Activated T-cell treated with anti-CD3 and anti-CD28 coated beads for 1 hour (primary cell): ENCODE measurements around the gene BCAS1.

ENCODE experiments used
- DNase-seq: peaks from one replicate; pipeline ENCODE4 v3.0.0-alpha.2; 2020; ENCODE audit warnings: low read depth

The BCAS1 gene

DNA sequence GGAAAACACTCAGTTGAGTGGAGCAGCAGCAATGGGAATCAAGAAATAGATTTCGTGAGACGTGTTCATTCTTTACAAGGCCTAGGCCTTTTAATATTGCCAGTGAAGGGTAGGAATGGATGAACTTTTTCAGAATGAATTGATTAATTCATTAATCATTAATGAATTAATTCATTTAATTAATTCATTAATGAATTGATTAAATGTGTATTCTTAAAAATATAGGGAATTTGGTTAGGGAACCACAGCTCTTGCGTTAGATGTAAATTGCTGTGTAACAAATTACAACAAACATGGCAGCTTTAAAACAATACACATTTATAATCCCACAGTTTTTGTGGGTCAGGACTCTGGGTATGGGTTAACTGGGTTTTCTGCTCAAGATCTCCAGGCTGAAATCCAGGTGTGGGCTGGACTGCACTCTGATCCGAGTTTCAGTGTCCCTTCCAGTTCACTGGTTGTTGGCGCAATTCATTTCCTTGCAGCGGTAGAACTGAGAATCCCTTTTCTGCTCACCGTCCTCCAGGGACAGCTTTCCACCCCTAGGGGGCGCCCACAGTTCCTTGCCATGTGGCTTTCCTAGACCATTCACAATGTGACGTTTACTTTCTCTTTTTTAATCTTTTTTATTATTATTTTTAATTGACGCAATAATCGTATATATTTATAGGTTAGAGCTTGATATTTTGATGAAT, 32.8 kb upstream of the BCAS1 start:
- DNase-seq: peak; percentile 64

DNA sequence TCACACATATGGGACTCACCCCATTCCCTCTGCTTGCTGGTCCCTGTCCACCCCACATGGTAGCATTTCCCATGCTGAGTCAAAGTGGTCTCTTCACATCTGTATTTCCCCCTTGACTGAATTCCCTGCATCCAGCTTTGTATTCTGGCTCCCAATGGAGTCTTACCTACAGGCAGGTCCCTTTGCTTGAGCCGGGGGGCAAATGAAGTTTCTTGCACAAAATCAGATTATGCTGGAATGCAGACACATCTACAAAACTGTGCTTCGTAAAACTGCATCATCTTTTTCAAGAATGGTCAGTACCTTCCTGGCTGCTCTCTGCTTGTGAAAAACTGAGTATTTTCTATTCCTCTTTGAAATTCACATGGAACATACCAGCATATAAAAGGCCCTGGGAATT, 32.1 kb upstream of the BCAS1 start:
- no peak for DNase-seq

DNA sequence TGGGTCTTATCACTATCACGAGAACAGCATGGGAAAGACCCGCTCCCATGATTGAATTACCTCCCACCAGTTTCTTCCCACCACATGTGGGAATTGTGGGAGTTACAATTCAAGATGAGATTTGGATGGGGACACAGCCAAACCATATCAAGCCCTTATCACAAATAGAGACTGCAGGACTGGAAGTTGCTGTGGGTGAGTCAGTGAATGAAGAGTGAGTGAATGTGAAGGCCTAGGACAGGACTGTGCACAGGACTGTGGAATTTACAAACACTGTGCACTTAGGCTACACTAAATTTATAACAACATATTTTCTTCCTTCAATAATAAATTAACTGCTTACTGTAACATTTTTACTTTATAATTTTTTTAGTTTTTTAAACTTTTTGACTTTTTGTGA, 30.2 kb upstream of the BCAS1 start:
- no peak for DNase-seq

DNA sequence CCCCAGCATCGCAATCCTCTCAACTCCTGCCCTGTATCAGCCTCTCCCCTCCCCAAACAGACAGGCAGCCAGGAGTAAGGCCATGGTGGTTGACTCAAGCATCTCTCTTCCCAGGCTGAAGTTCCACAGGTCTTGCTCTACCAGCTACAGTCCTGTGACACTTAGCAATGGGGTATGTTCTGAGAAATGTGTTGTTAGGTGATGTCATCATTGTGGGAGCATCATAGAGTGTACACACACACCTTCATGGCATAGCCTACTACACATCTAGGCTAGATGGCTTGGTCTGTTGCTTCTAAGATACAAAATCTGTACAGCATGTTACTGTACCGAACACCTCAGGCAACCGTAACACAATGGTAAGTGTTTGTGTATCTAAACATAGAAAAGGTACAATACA, 29.5 kb upstream of the BCAS1 start:
- DNase-seq: no peak

DNA sequence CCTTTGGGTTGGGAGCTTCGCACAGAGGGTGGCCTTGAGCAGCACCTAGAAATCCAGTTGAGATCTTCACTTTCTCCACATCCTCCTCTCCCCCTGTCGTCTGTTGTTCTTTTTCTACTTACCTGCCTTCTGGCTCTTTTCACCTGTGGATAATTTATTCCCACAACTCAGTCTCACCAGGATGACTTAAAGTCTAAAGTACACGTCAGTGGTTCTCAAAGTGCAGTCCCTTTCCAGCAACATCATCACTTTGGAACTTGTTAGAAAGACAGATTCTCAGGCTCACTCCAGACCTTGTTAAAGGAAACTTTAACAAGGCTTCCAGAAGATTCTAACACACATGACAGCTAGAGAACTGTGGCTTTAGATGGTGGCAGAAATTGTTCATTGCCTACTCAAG, 27.7 kb upstream of the BCAS1 start:
- no peak for DNase-seq

DNA sequence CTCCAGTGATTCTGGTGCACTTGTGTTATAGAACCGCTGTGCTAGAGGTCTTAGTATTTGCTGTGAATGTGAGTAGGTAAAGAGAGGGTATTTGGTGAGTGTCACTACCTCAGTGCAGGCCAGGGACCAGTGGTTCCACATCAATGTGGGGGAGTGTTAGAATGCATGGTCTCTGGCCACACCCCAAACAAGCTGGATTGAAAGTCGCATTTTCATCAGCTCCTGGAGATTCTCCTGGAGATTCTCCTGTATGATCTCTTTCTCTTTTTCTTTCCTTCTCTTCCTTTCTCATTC, 26.8 kb upstream of the BCAS1 start:
- no peak for DNase-seq

DNA sequence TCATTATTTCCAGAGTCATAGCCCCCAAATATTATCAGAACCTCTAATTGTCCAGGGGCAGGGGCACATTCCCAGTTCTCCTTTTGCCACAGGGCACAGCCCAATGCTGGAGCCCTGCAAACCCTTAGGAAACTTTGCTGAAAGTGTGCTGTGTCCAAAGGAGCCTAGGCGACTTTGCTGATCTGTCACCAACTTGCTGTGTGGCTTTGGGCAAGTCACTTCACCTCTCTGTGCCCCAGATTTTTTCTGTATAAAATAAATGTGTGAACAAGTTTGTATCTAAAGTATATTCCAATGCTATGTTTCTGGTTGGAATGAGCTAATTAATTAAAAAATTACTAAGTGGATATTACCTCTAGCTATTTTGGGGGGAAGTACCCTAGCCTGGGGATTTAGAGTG, 25.4 kb upstream of the BCAS1 start:
- DNase-seq: no peak

DNA sequence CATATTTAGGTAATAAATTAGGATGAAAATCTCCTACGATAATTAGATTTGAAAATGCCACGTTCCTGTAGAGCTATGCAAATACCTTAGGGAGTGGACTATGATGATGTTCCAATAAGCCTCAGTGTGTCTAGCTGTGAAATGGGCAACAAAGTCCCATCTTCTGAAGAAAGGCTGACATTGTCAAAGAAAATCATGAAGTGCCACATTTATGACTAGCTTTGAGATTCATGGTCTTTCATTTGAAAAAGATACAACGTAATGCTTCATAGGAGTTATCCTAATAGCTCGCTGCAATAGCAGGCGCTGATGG, 23.8 kb upstream of the BCAS1 start:
- DNase-seq: no peak

DNA sequence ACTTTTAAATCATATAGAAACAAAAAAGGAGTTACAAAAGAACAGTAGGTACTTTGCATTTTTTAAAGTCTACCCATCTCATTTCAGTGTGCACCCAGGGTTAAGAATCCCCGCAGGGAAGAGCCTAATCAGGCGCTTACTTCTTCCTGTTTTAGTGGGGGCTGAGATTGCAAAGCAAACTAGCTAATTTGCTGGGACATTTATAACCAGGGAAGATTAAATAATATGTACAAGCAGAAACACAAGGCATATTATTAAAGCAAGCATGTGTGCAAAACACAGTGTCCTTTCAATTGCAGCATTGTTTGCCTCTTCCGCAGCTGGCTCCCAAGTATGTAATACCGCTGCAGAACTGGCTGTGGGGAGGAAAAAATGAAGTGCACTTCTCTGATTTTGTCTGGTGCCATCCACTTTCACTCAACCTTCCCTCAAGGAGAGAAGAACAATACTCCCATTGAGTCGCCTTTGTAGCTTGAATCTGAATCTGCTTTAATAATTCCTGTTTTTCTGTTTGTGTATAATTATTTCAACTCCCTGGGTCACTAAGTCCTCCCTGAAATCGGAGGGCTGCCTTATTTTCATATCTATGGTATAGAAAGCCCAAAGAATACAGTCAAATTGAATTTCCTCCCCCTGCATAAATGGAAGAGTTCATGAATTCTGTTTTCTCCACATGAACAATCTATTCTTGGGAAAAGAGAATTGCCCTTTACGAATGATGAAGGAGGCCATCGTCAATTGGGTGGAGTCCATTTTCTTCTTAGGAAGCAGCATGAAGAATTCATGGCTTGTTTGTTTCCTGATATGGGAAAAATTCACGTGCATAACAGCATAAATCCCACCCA, 23.3 kb upstream of the BCAS1 start:
- no peak for DNase-seq

DNA sequence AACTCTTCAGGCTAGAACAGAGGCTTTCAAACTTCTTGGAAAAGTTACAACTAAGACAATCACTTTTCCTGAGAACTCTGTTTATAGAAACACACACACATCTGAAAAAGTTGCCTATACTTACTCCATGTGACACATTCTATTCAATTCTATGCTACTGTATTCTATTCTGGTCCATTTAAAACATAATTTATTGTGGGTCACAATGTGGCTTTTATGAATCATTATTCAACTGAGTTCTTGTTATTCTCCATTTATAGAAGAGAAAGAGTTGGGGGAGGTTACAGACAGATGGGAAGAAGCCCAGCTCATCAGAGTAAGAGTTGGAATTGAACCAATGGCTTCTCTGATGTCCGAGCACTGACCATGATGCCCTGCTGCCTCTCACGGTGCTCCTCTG, 21.6 kb upstream of the BCAS1 start:
- no peak for DNase-seq

DNA sequence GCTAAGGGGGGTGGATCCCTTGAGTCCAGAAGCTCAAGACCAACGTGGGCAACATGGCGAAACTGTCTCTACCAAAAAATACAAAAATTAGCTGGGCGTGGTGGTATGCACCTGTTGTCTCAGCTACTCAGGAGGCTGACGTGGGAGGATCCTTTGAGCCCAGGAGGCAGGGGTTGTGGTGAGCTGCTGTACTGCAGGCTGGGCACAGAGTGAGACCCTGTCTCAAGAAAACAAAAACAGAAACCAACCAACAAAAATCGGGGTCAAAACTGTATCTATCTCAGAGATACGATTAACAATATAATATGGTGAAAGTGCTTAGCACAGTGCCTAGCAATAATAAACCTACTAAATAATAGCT, 20.7 kb upstream of the BCAS1 start:
- no peak for DNase-seq

DNA sequence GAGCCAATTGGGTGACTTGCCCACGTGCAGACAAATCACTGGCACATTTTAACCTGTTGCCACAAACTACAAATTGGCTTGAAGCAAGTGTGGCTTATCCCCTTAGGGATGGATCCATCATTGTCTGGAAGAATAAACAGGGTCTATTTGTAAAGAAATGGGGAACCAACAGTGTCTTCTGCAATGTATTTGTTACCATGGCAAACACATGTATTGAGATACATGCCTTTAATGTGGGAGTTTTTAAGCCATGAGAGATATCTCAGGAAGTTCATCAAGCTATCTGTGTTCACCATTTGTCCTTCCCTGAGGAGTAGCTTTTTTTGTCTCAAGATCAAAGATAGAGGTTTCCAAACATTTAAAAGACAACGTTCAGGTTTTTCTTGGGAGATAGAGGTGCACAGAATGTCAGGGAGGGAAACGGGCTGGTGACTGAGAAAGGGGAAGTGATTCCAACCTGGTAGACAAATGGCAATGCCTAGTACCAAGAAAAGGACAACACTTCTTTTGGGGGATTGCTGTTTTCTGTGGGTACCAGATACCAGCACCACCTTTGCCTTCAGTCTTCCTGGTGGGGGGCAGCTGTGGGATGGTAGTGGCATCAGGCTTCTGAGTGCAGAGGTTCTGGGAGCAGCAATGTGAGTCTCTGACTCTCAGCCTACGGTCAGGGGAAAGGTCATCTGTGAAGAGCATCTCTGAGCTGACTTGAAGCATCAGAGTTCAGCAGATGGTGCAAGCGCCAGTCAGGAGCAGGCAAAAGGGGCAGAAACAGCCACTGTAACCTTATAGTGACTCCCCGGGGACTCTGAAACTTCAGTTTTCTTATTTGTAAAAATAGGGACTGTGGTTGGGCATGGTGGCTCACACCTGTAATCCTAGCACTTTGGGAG, 20.1 kb upstream of the BCAS1 start:
- no peak for DNase-seq

DNA sequence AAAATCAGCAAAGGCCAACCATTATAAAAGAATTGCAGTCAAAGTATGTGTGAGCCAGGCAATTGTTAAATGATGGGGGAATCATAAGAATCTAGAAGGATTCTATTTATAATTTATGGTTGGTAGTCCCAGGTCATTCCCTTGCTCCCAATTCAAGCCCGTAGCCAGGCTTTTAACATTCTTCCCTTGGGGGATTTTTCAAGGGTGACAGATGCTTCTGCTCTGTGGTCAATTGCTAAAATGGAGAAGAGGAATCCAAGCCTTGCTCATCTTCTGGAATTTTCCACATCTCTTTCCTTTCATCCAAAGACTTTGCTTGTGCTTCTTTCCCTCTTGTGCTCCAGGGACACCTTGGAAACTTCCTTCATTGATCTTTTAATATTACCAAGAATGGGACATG, 18.0 kb upstream of the BCAS1 start:
- DNase-seq: no peak

DNA sequence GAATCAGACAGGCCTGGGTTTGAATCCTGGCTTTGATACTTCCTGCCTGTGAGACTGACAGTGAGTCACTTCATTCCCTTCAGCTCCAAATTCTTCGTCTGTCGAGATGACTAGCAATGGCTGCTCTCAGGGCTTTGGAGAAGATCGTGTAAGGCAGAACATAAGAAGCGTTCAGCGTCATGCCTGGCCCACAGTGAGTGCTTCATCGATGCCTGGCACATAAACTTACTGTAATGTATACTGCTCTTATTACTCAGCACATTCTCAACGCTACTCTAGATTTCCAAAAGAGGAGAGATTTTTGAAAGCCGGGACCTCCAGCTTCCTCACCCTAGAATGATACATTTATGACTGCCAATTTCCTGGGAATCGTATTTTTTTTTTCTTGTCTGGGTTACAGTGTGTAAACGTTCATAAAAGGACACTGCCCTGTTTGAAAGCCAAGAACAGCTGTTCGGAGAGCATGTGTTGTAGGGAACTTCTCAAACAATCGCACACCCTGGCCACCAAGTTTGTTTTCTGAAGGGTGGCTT, 16.2 kb upstream of the BCAS1 start:
- DNase-seq: no peak

DNA sequence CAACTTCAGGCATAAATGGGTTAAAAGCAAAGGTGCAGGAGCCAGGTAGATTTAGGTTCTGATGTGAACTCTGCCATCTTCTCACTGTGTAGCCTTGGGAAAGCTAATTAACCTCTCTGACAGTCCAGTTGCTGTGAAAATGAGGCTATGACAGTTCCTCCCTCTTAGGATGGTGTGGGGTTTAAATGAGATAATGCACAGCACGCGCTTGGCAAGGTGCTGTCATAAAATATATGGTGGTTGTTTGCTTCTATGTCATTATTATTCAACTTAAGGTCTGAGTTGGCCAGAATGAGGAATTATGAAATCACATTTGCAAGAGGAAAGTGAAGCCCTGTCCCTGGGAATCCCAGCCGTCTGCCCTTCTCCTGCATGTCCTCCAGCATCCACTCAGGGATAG, 15.5 kb upstream of the BCAS1 start:
- DNase-seq: no peak

DNA sequence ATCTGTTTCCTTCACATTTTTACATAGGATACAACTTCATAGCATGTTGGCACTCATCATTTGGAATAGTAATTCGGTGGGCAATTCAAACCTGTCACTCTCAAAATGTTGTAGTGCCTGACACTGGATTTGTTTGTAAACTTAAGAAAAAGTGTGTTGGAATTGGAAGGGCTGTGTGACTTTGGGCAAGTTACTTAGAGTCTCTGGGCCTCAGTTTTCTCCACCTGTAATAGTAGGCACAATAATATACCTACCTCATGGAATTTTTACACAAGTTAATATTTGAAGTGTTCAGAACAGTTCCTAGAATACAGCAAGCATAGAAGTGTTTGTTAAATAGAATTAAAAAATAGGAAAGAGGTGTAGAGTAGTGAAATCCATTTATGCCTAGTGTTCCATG, 15.0 kb upstream of the BCAS1 start:
- no peak for DNase-seq

DNA sequence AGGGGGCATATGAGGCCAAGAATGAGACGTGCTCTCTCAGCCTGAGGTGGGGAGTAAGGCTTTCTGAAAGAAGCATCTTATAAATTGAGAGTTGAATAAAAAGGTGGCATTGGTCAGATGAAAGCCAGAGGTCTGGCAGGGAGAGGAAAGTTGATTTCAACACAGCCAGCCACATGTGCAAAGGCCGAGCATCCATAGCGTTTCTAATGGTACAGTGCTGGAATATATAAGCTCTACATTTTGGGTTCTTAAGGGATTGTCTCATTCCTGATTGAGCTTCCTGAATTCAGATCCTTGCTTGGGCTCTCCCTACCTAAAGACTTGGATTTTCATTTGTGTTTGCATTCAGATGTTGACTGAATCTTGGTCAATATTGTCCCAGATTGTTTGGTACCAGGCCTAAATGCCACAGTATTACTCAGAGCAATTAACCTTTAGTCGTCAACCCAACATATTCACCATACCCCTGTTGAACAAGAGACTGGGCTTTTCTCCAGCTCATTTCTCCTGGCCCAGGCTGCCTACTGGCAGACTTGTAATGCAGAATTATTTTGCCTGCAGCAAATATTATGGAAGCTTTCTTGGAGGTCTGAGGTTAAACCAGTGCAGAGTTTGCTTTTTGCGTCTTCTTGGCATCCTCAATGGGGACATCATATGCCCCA, 14.5 kb upstream of the BCAS1 start:
- no peak for DNase-seq

DNA sequence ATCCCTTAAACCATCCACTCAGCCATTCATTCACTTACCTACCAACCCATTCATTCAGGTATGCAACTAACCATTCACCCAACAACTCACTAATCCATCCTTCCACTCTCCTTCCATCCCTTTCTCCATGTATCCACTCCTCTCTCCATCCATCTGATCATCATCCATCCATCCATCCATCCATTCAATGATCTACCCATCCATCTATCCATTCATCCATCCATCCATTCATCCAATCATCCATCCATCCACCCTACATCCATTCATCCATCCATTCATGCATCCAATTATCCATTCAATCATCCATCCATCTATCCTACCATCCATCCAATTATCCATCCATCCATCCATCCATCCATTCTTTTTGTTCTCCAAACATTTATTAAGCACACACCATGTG, 13.8 kb upstream of the BCAS1 start:
- DNase-seq: no peak

DNA sequence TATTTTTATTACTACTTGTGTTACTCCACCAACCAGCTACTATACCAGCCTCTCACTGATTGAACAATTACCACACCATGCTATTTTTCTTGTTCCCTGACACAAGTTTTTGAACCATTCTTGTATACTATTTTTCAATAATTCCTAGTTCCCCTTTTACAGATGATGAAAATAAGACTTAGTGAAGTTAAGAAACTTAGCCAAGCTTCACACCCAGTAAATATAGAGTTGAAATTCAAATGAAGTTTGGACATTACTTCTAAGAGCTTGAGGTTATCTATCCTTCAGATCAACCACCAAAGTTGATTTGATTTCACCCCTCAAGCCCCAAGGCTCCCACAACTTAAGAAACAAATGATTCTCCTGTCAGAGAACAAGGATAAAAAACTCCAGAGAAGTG, 13.1 kb upstream of the BCAS1 start:
- DNase-seq: no peak

DNA sequence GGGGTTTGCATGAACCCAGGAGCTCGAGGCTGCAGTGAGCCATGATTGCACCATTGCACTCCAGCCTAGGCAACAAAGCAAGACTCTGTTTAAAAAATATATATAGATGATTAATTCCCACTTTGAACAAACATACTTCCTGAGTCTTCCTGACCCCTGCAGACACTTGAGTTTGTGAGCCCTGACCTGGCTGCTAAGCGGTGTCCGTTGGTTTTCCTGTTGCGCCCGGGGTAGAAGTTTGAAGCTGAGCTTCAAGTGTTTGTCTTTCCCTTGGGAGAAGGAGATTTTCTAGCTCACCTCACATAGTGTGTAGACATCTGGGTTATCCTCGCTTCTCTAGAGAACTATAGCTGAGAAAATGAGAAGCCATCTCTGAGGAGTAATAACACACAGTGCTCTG, 11.7 kb upstream of the BCAS1 start:
- DNase-seq: no peak

DNA sequence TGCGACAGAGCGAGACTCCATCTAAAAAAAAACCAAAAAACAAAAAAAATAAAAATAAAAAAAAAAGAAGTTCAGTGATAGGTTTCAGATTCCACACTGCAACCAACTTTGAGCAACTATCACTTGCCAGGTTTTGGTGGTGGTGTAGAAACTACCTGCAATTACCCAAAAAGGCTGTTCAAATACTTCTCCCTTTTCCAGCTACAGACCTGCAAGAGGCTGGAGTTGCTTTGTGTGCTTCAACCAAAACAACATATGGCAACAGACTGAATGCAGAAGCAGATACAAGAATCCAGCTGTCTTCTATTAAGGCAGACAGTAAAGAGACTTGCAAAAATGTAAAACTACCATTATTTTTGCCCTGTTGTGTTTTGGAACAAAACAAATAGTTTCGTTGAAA, 9.3 kb upstream of the BCAS1 start:
- no peak for DNase-seq

DNA sequence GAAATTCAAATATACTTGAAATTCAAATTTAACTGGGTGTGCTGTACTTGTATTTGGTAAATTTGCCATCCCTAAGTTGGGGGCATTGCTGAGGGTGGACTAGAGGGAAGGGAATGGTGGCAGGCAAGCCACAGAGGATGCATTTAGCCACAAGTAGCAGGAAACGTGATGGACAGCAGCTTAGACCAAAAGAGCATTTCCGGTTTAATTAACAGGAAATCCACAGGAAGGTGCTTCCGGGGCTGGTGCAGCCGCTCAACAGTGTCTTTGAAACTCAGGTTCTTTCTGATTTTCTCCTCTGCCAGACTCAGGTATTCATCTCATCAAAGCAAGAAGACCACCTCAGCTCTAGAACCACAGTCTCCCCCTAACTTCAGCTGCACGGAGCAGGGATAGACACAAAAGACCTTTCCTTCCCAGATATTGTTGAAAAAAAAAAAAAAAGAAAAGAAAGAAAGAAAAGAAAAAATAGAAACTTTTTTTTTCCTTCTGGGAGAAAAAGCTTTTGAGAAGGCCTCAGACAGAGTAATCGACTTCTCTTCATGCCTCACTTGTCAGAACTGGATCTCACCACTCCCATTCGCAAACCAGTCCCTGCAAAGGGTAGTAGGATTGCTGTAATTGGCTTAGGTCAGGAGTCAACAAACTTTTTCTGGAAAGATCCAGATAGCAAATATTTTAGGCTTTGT, 8.0 kb upstream of the BCAS1 start:
- no peak for DNase-seq
